HepG2 (cell line): ENCODE measurements around the gene DOK4. TPM values are rescaled to one million over a fixed set of nuclear protein-coding genes. Genes with fewer than 3 reads are reported as not detected.

ENCODE experiments used
- AKAP8 ChIP-seq: sonication (generic); formaldehyde crosslinking; IDR thresholded peaks from 2 replicates; pipeline ENCODE4 v1.5.1; 2020; ENCODE audit warnings: mild to moderate bottlenecking, missing genetic modification reagents
- ARNT2 ChIP-seq: sonication (generic); formaldehyde crosslinking; IDR thresholded peaks from 2 replicates; pipeline ENCODE4 v1.8.0; 2022; ENCODE audit warnings: mild to moderate bottlenecking, low read depth, missing genetic modification reagents, moderate library complexity
- DBP ChIP-seq: sonication (generic); formaldehyde crosslinking; IDR thresholded peaks from 2 replicates; pipeline ENCODE4 v1.4.0; 2020; ENCODE audit warnings: missing genetic modification reagents; ENCODE audit errors: not compliant biosample characterization
- DZIP1 ChIP-seq: sonication (generic); formaldehyde crosslinking; IDR thresholded peaks from 2 replicates; pipeline ENCODE4 v1.5.0; 2020; ENCODE audit warnings: mild to moderate bottlenecking, missing genetic modification reagents
- EHMT2 ChIP-seq: fragments of 200-600 bp; sonication (generic); IDR thresholded peaks from 2 replicates; pipeline ENCODE4 v1.7.0; 2017; ENCODE audit warnings: antibody characterized with exemption, low read depth, low read length, borderline replicate concordance
- ELK4 ChIP-seq: sonication (generic); formaldehyde crosslinking; IDR thresholded peaks from 2 replicates; pipeline ENCODE4 v1.9.0; 2021; ENCODE audit warnings: missing genetic modification reagents, borderline replicate concordance
- ETV6 ChIP-seq: sonication (generic); formaldehyde crosslinking; conservative IDR thresholded peaks from 2 replicates; pipeline ENCODE4 v1.4.0; 2020; ENCODE audit warnings: missing genetic modification reagents
- FUBP1 ChIP-seq: sonication (generic); formaldehyde crosslinking; IDR thresholded peaks from 2 replicates; pipeline ENCODE4 v1.5.1; 2020; ENCODE audit warnings: missing genetic modification reagents, mild to moderate bottlenecking, borderline replicate concordance
- HDAC6 ChIP-seq: fragments of 200-600 bp; sonication (generic); IDR thresholded peaks from 2 replicates; pipeline ENCODE4 v1.7.0; 2017; ENCODE audit warnings: mild to moderate bottlenecking, antibody characterized with exemption, low read length, low read depth
- HNRNPL ChIP-seq: fragments of 200-400 bp; formaldehyde crosslinking; IDR thresholded peaks from 2 replicates; pipeline ENCODE4 v1.6.1; 2017; ENCODE audit warnings: mild to moderate bottlenecking, low read depth, low read length
- HOXD1 ChIP-seq: sonication (generic); formaldehyde crosslinking; IDR thresholded peaks from 2 replicates; pipeline ENCODE4 v1.5.0; 2020; ENCODE audit warnings: missing genetic modification reagents
- KAT8 ChIP-seq: IDR thresholded peaks from 2 replicates; pipeline ENCODE4 v1.6.1; 2016; ENCODE audit warnings: missing genetic modification reagents, missing compliant biosample characterization
- MYC ChIP-seq: sonication (generic); formaldehyde crosslinking; IDR thresholded peaks from 2 replicates; pipeline ENCODE4 v1.9.0; 2021; ENCODE audit warnings: missing genetic modification reagents, borderline replicate concordance
- NR2F1 ChIP-seq, 2 experiments: fragments of 450-650 bp in 1 of 2; formaldehyde crosslinking in 1 of 2; IDR thresholded peaks; 2 replicates each; pipeline versions ENCODE4 v1.5.0 to v1.6.1; 2016 to 2020; ENCODE audit warnings: mild to moderate bottlenecking in 1 of 2, missing compliant biosample characterization in 1 of 2, missing genetic modification reagents in 1 of 2, moderate library complexity in 1 of 2
- ONECUT2 ChIP-seq: sonication (generic); formaldehyde crosslinking; IDR thresholded peaks from 2 replicates; pipeline ENCODE4 v1.4.0; 2020; ENCODE audit warnings: missing genetic modification reagents
- RAD21 ChIP-seq: fragments of 450-650 bp; formaldehyde crosslinking; IDR thresholded peaks from 2 replicates; pipeline ENCODE4 v1.5.0; 2020; ENCODE audit warnings: mild to moderate bottlenecking
- ZNF143 ChIP-seq: sonication (generic); formaldehyde crosslinking; IDR thresholded peaks from 2 replicates; pipeline ENCODE4 v1.4.0; 2020; ENCODE audit warnings: missing genetic modification reagents
- ZNF18 ChIP-seq: sonication (generic); formaldehyde crosslinking; IDR thresholded peaks from 2 replicates; pipeline ENCODE4 v1.8.0; 2022; ENCODE audit warnings: mild to moderate bottlenecking, missing genetic modification reagents; ENCODE audit not compliant: insufficient replicate concordance
- ZNF382 ChIP-seq: sonication (generic); formaldehyde crosslinking; IDR thresholded peaks from 2 replicates; pipeline ENCODE4 v1.5.0; 2020; ENCODE audit warnings: missing genetic modification reagents, mild to moderate bottlenecking, borderline replicate concordance
- ZNF883 ChIP-seq: sonication (generic); formaldehyde crosslinking; IDR thresholded peaks from 2 replicates; pipeline ENCODE4 v1.5.1; 2020; ENCODE audit warnings: mild to moderate bottlenecking, missing genetic modification reagents; ENCODE audit errors: not compliant biosample characterization
- polyA plus RNA-seq, 8 experiments: library from polyadenylated mRNA; depleted of rRNA in 3 of 8; stranded (reverse) in 7 of 8; unstranded in 1 of 8; fragments of >200 nt; fragmentation: Illumina TruSeq in 4 of 8; extraction: Trizol in 4 of 8; gene quantifications; 2 replicates each; pipeline versions ENCODE4 v1.2.1 to v1.2.3, GENCODE V29; 2011 to 2016; ENCODE audit warnings: low read depth in 4 of 8, missing spikeins in 1 of 8, mixed read lengths in 1 of 8; ENCODE audit not compliant: insufficient read depth in 1 of 8
- total RNA-seq, 5 experiments: library from RNA; depleted of rRNA; stranded (reverse); fragments of >200 nt; fragmentation: Illumina TruSeq; extraction: Trizol; gene quantifications; 2 replicates each; pipeline ENCODE4 v1.2.3, GENCODE V29; 2016; ENCODE audit warnings: low read depth in 1 of 5

The DOK4 gene
- total and polyA plus RNA-seq, 2 of the 13 experiments (the other 11 are each of a cell fraction or from before 2014, with no cell fraction given) = 52.7 to 70.0 TPM

- no peak for TF ChIP-seq ZNF143 (CRISPR knock-in tag)
- peak; percentile 78; the same call in 1 of the 2 replicates for TF ChIP-seq HNRNPL
- peak; percentile 76 to 91; a peak in 3 of 4 replicates for TF ChIP-seq NR2F1 (CRISPR knock-in tag; IDR thresholded peaks at IDR 0.05)
- no peak for TF ChIP-seq ETV6 (CRISPR knock-in tag)
- TF ChIP-seq ZNF18 (CRISPR knock-in tag) = peak; percentile 23
- peak; percentile 63 for TF ChIP-seq ZNF883 (CRISPR knock-in tag)
- peak; percentile 74 for TF ChIP-seq KAT8 (CRISPR knock-in tag)
- no peak; the same call in none of the 2 replicates for TF ChIP-seq RAD21 (CRISPR knock-in tag)
- peak; percentile 53 for TF ChIP-seq DBP
- TF ChIP-seq HOXD1 (CRISPR knock-in tag) = no peak; the same call in none of the 2 replicates
- TF ChIP-seq HDAC6 = no peak
- TF ChIP-seq ZNF382 (CRISPR knock-in tag) = no peak
- peak; percentile 77; the same call in 1 of the 2 replicates for TF ChIP-seq ARNT2
- TF ChIP-seq FUBP1 = peak; percentile 47; the same call in 1 of the 2 replicates
- no peak for TF ChIP-seq ONECUT2
- peak; percentile 69 for TF ChIP-seq AKAP8 (CRISPR knock-in tag)
- 0 out of 2 replicates have a peak, but pooled peaks have one; percentile 14 for TF ChIP-seq DZIP1 (CRISPR knock-in tag)
- TF ChIP-seq EHMT2 = peak; percentile 57; the same call in 1 of the 2 replicates
- TF ChIP-seq ELK4 = no peak
- TF ChIP-seq MYC = peak; percentile 44; the same call in 1 of the 2 replicates
These were observed 3.3 kb downstream of the DOK4 start (continued) for GRCh38 chr16:57482845-57483545.
